Neuronal stem cell (in vitro differentiated cells): ENCODE results near the gene IGFN1.

Experiments
- DNase-seq: peaks from one replicate; pipeline ENCODE4 v3.0.0-alpha.2; 2013; ENCODE audit warnings: low spot score
- H2AFZ ChIP-seq: one replicate; pipeline ENCODE4 v1.6.1; 2013; ENCODE audit warnings: mild to moderate bottlenecking, low read length, inconsistent platforms
- H2AK5ac ChIP-seq: 2 replicates; pipeline ENCODE4 v1.6.1; 2013; ENCODE audit warnings: low read depth, mild to moderate bottlenecking, inconsistent platforms, low read length, moderate library complexity, mixed read lengths
- H2BK120ac ChIP-seq: 2 replicates; pipeline ENCODE4 v1.6.1; 2013; ENCODE audit warnings: low read depth, mild to moderate bottlenecking, inconsistent platforms, low read length, moderate library complexity, mixed read lengths
- H2BK12ac ChIP-seq: one replicate; pipeline ENCODE4 v1.6.1; 2013; ENCODE audit warnings: low read length, inconsistent platforms
- H2BK15ac ChIP-seq: 2 replicates; pipeline ENCODE4 v1.6.1; 2013; ENCODE audit warnings: mild to moderate bottlenecking, low read length, inconsistent platforms, mixed read lengths
- H2BK5ac ChIP-seq: one replicate; pipeline ENCODE4 v1.6.1; 2013; ENCODE audit warnings: inconsistent platforms, mild to moderate bottlenecking, low read length, moderate library complexity
- H3K14ac ChIP-seq: one replicate; pipeline ENCODE4 v1.6.1; 2013; ENCODE audit warnings: low read length, inconsistent platforms
- H3K18ac ChIP-seq: 2 replicates; pipeline ENCODE4 v1.6.1; 2013; ENCODE audit warnings: low read length, inconsistent platforms
- H3K23ac ChIP-seq: 2 replicates; pipeline ENCODE4 v1.6.1; 2013; ENCODE audit warnings: low read depth, mild to moderate bottlenecking, mixed read lengths, low read length, inconsistent platforms; ENCODE audit not compliant: poor library complexity
- H3K27ac ChIP-seq: replicated peaks from 3 replicates; pipeline ENCODE4 v1.5.1; 2013; ENCODE audit warnings: low read length, inconsistent platforms
- H3K27me3 ChIP-seq, 3 experiments: 2 replicates each; pipeline ENCODE4 v1.6.1; 2013; ENCODE audit warnings: low read length in 3 of 3, mild to moderate bottlenecking in 2 of 3, inconsistent platforms in 1 of 3, low read depth in 1 of 3, mixed read lengths in 1 of 3, moderate library complexity in 1 of 3; ENCODE audit not compliant: control insufficient read depth in 3 of 3, insufficient read depth in 3 of 3
- H3K36me3 ChIP-seq, 2 donors: replicated peaks in 1 of 2; 2 replicates each; pipeline ENCODE4 v1.6.1; 2013; ENCODE audit warnings: low read length in 2 of 2; ENCODE audit not compliant: control insufficient read depth in 2 of 2, insufficient read depth in 2 of 2
- H3K4ac ChIP-seq: 2 replicates; pipeline ENCODE4 v1.6.1; 2013; ENCODE audit warnings: inconsistent platforms, mild to moderate bottlenecking, low read length, moderate library complexity
- H3K4me1 ChIP-seq, 2 donors: 1 replicate in 1 of 2; 2 replicates in 1 of 2; pipeline ENCODE4 v1.6.1; 2013; ENCODE audit warnings: low read length in 2 of 2, low read depth in 1 of 2; ENCODE audit not compliant: control insufficient read depth in 2 of 2, insufficient read depth in 1 of 2
- H3K4me2 ChIP-seq: one replicate; pipeline ENCODE4 v1.6.1; 2013; ENCODE audit warnings: mild to moderate bottlenecking, low read length, inconsistent platforms; ENCODE audit not compliant: insufficient read depth, poor library complexity, severe bottlenecking
- H3K4me3 ChIP-seq, 2 donors: 2 replicates each; pipeline ENCODE4 v1.5.1; 2013; ENCODE audit warnings: low read length in 2 of 2, mild to moderate bottlenecking in 2 of 2, inconsistent platforms in 1 of 2, moderate library complexity in 1 of 2
- H3K79me1 ChIP-seq: one replicate; pipeline ENCODE4 v1.6.1; 2013; ENCODE audit warnings: low read depth, mild to moderate bottlenecking, inconsistent platforms, low read length, moderate library complexity
- H3K9ac ChIP-seq: one replicate; pipeline ENCODE4 v1.6.1; 2013; ENCODE audit warnings: mild to moderate bottlenecking, low read depth, low read length, inconsistent platforms; ENCODE audit not compliant: poor library complexity
- H3K9me3 ChIP-seq, 2 donors: replicated peaks in 1 of 2; 2 replicates each; pipeline versions ENCODE3 to v1.6.1; 2013; ENCODE audit warnings: low read length in 2 of 2, mild to moderate bottlenecking in 2 of 2, inconsistent platforms in 1 of 2, low read depth in 1 of 2, mixed read lengths in 1 of 2, moderate library complexity in 1 of 2; ENCODE audit not compliant: control insufficient read depth in 2 of 2, insufficient read depth in 1 of 2
- H4K8ac ChIP-seq: one replicate; pipeline ENCODE4 v1.6.1; 2013; ENCODE audit warnings: low read depth, mild to moderate bottlenecking, inconsistent platforms, low read length, moderate library complexity
- H4K91ac ChIP-seq: one replicate; pipeline ENCODE4 v1.6.1; 2013; ENCODE audit warnings: low read length, low read depth, mild to moderate bottlenecking, inconsistent platforms; ENCODE audit not compliant: poor library complexity
- WGBS, 2 donors: extraction: QIAGEN DNeasy Blood & Tissue Kit; methylation state at CpG; one replicate each; pipeline ENCODE4 v1.1.7; 2013; ENCODE audit warnings: missing lambda C conversion rate in 2 of 2, mixed read lengths in 1 of 2; ENCODE audit not compliant: insufficient read length in 2 of 2, insufficient replicate concordance in 1 of 2; ENCODE audit errors: extremely low coverage in 2 of 2; 5-methylcytosine and 5-hydroxymethylcytosine counted together

Gene IGFN1

GRCh38 chr1:201260236-201260590 lies 69.6 kb downstream of the IGFN1 start:
- Histone ChIP-seq H3K9ac (peak overlapping the region; percentile 31), H3K18ac (peak overlapping the region; percentile 90), H3K14ac (no peak overlapping the region), H3K4ac (no peak overlapping the region), H2BK120ac (no peak overlapping the region), H2AFZ (peak overlapping the region; percentile 40), H3K9me3 (no peaks in the 10 kb centered on the region), H2BK15ac (no peak overlapping the region), H2AK5ac (no peak overlapping the region), H3K36me3 (no peaks in the 10 kb centered on the region), H3K4me3 (no peak overlapping the region), H2BK5ac (peak overlapping the region; percentile 13), H3K27ac (no peak overlapping the region), H3K79me1 (no peaks in the 10 kb centered on the region), H2BK12ac (no peak overlapping the region), H3K4me2 (no peak overlapping the region), H3K27me3 (peaks cover 0 to 28% (median 3%) of the 10 kb centered on the region in 3 experiments), H3K23ac (peak overlapping the region; percentile 10), H4K91ac (no peak overlapping the region), H4K8ac (no peak overlapping the region), H3K4me1 (peaks cover 0 to 8% of the 10 kb centered on the region in 2 donors)
- DNase-seq, result no peak
- WGBS, 2 donors, result no CpG with 5 or more reads among the region's 11 CpGs

DNA sequence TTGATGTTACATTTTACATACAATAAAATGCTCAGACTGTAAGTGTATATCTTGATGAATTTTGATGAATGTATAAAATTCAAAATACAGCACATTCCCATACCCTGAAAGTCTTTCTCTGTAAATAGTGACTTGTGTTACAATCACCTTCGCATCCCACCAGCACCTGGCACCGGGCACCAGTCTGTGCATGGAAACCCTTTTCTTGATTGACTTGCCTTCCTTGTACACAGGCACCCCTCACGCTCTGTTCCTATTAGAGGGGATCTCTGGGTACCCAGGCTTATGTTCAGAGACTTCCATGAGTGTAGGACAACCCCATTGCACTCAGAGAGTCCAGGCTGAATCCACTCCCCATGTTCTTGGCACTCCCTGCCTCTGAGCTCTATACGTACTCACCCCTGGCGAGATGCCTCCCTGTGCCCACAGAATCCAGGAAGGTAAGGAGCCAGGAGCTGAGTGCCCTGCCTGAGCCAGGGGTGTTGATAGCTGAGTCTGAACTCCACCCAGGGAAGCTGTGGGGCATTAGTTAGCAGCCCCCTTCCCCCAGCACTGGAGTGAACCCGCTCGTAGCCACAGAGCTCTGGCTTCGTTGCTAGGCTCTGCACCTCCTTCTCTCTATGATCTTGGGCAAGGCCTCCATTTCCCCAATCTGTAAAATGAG lies 70.2 kb downstream of the IGFN1 start:
- H2BK12ac ChIP-seq, result no peak overlapping the region
- H3K4ac ChIP-seq, result no peak overlapping the region
- no peak overlapping the region for H4K8ac ChIP-seq
- H3K27me3 ChIP-seq, result peaks cover 0 to 34% (median 3%) of the 10 kb centered on the region in 3 experiments
- H2AK5ac ChIP-seq, result no peak overlapping the region
- DNase-seq, result no peak
- no peak overlapping the region for H2BK15ac ChIP-seq
- no peak overlapping the region for H2AFZ ChIP-seq
- no peak overlapping the region for H3K27ac ChIP-seq
- H3K36me3 ChIP-seq, result no peaks in the 10 kb centered on the region
- no peak overlapping the region for H3K23ac ChIP-seq
- no peak overlapping the region for H3K4me3 ChIP-seq
- no peaks in the 10 kb centered on the region for H3K9me3 ChIP-seq
- no peak overlapping the region for H4K91ac ChIP-seq
- no peak overlapping the region for H3K18ac ChIP-seq
- no peak overlapping the region for H2BK5ac ChIP-seq
- H2BK120ac ChIP-seq, result no peak overlapping the region
- no peaks in the 10 kb centered on the region for H3K79me1 ChIP-seq
- peaks cover 0 to 8% of the 10 kb centered on the region in 2 donors for H3K4me1 ChIP-seq
- no peak overlapping the region for H3K14ac ChIP-seq
- no CpG with 5 or more reads among the region's 8 CpGs for WGBS, 2 donors
- H3K9ac ChIP-seq, result no peak overlapping the region
- H3K4me2 ChIP-seq, result no peak overlapping the region

- H3K9ac ChIP-seq, result no peak overlapping the region
- no peak overlapping the region for H2BK5ac ChIP-seq
- no peak overlapping the region for H2BK15ac ChIP-seq
- H3K27me3 ChIP-seq, result peaks cover 0 to 42% (median 3%) of the 10 kb centered on the region in 3 experiments
- H2AFZ ChIP-seq, result no peak overlapping the region
- WGBS, 2 donors, result no CpG with 5 or more reads among the region's 8 CpGs
- no peak overlapping the region for H4K8ac ChIP-seq
- H3K14ac ChIP-seq, result no peak overlapping the region
- no peak for DNase-seq
- no peaks in the 10 kb centered on the region for H3K79me1 ChIP-seq
- H4K91ac ChIP-seq, result no peak overlapping the region
- H3K4ac ChIP-seq, result no peak overlapping the region
- no peak overlapping the region for H3K4me3 ChIP-seq
- H3K9me3 ChIP-seq, result no peaks in the 10 kb centered on the region
- H3K4me2 ChIP-seq, result no peak overlapping the region
- no peak overlapping the region for H2BK120ac ChIP-seq
- H3K36me3 ChIP-seq, result no peaks in the 10 kb centered on the region
- H3K18ac ChIP-seq, result no peak overlapping the region
- no peak overlapping the region for H3K27ac ChIP-seq
- no peak overlapping the region for H2BK12ac ChIP-seq
- no peak overlapping the region for H3K23ac ChIP-seq
- peaks cover 0 to 8% of the 10 kb centered on the region in 2 donors for H3K4me1 ChIP-seq
- H2AK5ac ChIP-seq, result no peak overlapping the region
Observed at GRCh38 chr1:201261771-201262547, 71.3 kb downstream of the IGFN1 start.

GRCh38 chr1:201262963-201263608 lies 72.5 kb downstream of the IGFN1 start:
- H2BK5ac ChIP-seq, result no peak overlapping the region
- H2BK15ac ChIP-seq, result no peak overlapping the region
- H3K9me3 ChIP-seq, result no peaks in the 10 kb centered on the region
- H3K27ac ChIP-seq, result no peak overlapping the region
- H2BK12ac ChIP-seq, result no peak overlapping the region
- no peak overlapping the region for H3K14ac ChIP-seq
- no peak overlapping the region for H3K4me3 ChIP-seq
- H4K91ac ChIP-seq, result no peak overlapping the region
- DNase-seq, result no peak
- no peaks in the 10 kb centered on the region for H3K79me1 ChIP-seq
- no peak overlapping the region for H3K9ac ChIP-seq
- no peak overlapping the region for H3K4me2 ChIP-seq
- no peak overlapping the region for H2AFZ ChIP-seq
- no peak overlapping the region for H3K18ac ChIP-seq
- peaks cover 0 to 8% of the 10 kb centered on the region in 2 donors for H3K4me1 ChIP-seq
- H2AK5ac ChIP-seq, result no peak overlapping the region
- no peak overlapping the region for H2BK120ac ChIP-seq
- no peaks in the 10 kb centered on the region for H3K36me3 ChIP-seq
- peaks cover 0 to 42% (median 3%) of the 10 kb centered on the region in 3 experiments for H3K27me3 ChIP-seq
- H3K23ac ChIP-seq, result no peak overlapping the region
- no peak overlapping the region for H3K4ac ChIP-seq
- WGBS, 2 donors, result no CpG with 5 or more reads among the region's 7 CpGs
- H4K8ac ChIP-seq, result no peak overlapping the region
